ENCODE results near the gene ZHX3. TPM values are rescaled to one million over a fixed set of nuclear protein-coding genes. Genes with fewer than 3 reads are reported as not detected.

The ZHX3 gene
- total and polyA plus RNA-seq, 2 experiments from 2014 or later, result 5.8 to 10.3 TPM

DNA sequence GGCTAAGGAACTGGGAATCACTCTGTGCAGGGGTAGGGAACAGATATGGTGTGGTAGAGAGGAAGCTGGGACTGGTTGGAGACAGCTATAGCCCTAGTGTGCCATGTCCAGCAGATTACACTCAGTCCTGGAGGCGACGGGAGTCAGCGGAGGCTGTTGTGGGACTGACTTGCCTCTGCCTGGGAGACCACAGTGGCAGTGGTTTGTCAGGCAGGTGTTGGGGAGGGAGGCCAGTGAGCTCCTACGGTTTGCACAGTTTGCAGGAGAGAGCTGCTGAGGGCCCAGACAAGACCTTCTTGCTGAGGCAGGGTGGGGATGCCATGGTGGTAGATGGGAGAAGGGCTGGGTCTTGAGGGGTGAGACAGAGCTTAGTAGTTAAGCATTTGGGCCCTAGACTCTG is 175.3 kb downstream of the ZHX3 start:
- peaks cover 39% of the 10 kb centered on the region for H3K4me1 ChIP-seq (ENCODE audit: low read depth)

DNA sequence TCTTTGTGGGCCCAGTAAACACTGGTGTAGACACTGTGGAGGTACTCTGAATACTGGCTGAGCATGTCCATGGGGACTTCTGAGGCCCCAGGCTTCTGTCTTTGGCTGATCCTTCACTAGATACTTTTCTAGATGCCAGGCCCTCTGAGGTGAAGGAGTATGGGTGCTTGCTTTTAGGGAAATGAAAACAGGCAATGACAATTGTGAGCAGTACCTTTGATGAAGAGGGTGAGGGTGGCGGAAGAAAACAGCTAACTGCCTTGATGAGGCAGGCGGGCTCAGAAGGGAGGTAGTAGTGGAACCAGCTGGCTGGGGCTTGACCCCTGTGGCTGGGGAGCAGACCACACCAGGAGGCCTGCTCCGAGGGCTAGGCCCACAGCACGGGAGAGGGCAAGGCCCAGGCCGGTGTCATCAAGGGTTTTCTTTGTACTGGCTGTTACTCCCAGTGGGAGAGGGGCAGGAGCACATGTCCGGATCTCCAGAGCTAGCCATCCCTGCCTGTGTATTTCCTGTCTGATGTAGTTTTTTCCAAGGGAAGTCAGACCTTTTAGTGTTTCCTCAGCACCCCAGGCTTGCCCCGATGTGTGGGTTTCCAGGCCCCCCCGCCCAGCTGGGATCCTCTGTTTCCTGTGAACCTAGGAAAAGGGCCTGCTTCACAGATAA is 176.2 kb downstream of the ZHX3 start:
- TF ChIP-seq, protein P1, sequence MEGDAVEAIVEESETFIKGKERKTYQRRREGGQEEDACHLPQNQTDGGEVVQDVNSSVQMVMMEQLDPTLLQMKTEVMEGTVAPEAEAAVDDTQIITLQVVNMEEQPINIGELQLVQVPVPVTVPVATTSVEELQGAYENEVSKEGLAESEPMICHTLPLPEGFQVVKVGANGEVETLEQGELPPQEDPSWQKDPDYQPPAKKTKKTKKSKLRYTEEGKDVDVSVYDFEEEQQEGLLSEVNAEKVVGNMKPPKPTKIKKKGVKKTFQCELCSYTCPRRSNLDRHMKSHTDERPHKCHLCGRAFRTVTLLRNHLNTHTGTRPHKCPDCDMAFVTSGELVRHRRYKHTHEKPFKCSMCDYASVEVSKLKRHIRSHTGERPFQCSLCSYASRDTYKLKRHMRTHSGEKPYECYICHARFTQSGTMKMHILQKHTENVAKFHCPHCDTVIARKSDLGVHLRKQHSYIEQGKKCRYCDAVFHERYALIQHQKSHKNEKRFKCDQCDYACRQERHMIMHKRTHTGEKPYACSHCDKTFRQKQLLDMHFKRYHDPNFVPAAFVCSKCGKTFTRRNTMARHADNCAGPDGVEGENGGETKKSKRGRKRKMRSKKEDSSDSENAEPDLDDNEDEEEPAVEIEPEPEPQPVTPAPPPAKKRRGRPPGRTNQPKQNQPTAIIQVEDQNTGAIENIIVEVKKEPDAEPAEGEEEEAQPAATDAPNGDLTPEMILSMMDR (IDR thresholded peaks at IDR 0.05; ENCODE audit: low read depth, low read length), result no peak
- no peaks in the 10 kb centered on the region for H3K9me3 ChIP-seq (ENCODE audit: low read depth)
- no peaks in the 10 kb centered on the region for H3K27me3 ChIP-seq
- no peak overlapping the region for H3K4me3 ChIP-seq
- no peaks in the 10 kb centered on the region for H3K36me3 ChIP-seq
- peak overlapping the region; percentile 12 for H3K27ac ChIP-seq
- peaks cover 39% of the 10 kb centered on the region for H3K4me1 ChIP-seq (ENCODE audit: low read depth)
- DNase-seq (ENCODE audit: low read depth in 1 of 2, low spot score in 1 of 2), result peak in 1 of 2 donors; percentile 51

More for the DNA sequence above, 175.3 kb downstream of the ZHX3 start:
- H3K27me3 ChIP-seq, result no peaks in the 10 kb centered on the region
- H3K36me3 ChIP-seq, result no peaks in the 10 kb centered on the region
- no peak for DNase-seq (ENCODE audit: low read depth in 1 of 2, low spot score in 1 of 2)
- TF ChIP-seq, protein P1 (IDR thresholded peaks at IDR 0.05; ENCODE audit: low read depth, low read length), result no peak
- H3K9me3 ChIP-seq (ENCODE audit: low read depth), result no peaks in the 10 kb centered on the region
- peak overlapping the region; percentile 52 for H3K27ac ChIP-seq
- no peak overlapping the region for H3K4me3 ChIP-seq

DNA sequence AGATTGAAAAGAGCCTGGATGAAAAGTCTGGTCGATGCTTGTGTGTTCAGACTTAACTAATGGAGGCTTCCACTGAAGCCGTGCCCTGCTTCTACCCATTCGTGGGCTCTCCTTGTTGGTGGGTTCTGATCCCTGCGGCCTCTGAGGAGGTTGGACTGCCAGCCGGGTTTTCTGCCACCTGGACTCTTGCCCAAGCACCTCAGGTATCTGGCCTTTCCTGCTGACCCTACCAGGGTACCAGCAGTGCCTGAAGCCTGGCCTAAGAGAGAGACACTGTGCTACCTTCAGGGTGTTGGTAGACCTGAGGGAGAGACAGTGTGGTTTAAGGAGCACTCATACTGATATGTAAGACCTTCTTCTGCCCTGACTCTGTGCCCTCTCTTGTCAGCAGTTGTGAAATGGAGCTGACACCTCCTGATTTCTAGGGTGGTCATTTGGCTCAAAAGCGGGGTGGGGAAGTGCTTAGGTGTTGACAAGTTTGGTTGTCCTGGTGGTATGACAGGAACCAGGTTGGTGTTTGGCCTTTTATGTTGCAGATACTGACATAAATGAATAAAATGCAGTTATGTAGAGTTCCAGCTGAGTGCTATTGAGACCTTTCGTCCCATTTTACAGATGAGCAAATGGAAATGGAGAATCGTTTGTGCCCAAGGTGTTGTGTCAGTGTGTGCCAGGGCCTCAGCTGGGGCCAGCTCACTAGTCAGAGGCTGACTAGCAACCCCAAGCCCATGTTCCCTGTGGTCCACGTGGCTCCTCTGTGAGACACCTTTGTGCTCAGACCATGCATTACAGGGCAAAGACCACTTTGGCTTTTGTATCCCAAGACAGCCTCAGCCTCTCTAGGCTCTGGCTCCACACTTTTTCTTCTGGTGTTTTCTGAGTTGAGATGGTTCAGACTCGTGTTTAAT is 177.1 kb downstream of the ZHX3 start:
- Histone ChIP-seq H3K27me3 (no peaks in the 10 kb centered on the region), H3K36me3 (no peaks in the 10 kb centered on the region), H3K9me3 (ENCODE audit: low read depth) (no peaks in the 10 kb centered on the region), H3K4me1 (ENCODE audit: low read depth) (peaks cover 44% of the 10 kb centered on the region), H3K4me3 (no peak overlapping the region), H3K27ac (peak overlapping the region; percentile 12)
- TF ChIP-seq, protein P1 (IDR thresholded peaks at IDR 0.05; ENCODE audit: low read depth, low read length), result no peak
- DNase-seq (ENCODE audit: low read depth in 1 of 2, low spot score in 1 of 2), result no peak

DNA sequence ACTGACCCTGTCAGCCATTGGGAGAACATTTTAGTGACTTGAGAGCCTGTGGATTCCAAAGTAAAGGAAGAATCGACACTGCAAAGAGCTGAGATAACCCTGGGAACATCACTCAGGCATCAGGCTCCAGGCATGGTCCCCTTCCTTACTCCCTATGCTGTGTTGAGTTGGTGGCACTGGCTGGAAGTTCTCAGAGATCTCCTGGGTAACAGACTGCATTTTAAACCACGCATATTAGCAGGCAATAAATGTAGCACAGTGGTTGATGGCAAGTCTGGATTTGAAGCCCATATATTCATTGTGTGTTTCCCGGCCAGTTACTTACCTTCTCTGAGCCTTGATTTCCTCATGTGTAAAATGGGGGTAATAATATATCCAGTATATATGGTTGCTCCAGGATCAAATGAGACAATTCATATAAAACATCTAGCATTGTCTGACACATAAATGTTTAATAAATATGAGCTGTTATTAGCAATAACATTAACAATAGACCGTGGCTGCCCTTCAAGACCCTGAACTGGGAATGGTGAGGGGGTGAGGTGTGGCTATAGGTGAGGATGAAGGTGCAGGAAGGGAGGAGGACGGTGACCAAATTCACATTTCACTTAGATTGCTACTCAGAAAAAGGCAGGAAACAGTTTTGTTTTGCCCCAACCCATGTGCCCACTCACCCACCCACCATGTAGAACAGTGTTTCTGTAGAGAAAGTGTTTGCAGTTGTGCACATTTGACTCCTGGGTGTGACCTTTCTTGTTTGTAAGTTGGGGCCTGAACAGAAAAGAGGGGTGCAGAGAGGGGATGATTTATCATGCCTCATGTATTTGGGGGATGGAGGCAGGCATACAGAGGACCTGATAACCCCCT is 178.1 kb downstream of the ZHX3 start:
- H3K36me3 ChIP-seq, result no peaks in the 10 kb centered on the region
- H3K9me3 ChIP-seq (ENCODE audit: low read depth), result no peaks in the 10 kb centered on the region
- H3K27me3 ChIP-seq, result no peaks in the 10 kb centered on the region
- TF ChIP-seq, protein P1 (IDR thresholded peaks at IDR 0.05; ENCODE audit: low read depth, low read length), result no peak
- H3K27ac ChIP-seq, result peak overlapping the region; percentile 98
- no peak for DNase-seq (ENCODE audit: low read depth in 1 of 2, low spot score in 1 of 2)
- H3K4me1 ChIP-seq (ENCODE audit: low read depth), result peaks cover 46% of the 10 kb centered on the region
- H3K4me3 ChIP-seq, result peak overlapping the region; percentile 79

All from cardiac muscle cell (in vitro differentiated cells and primary cell).